IPS DF 4.7 (cell line): ENCODE measurements around the gene UNC5C.

Experiments
- DNase-seq: peaks from one replicate; pipeline ENCODE4 v3.0.0-alpha.2; 2013; ENCODE audit warnings: low spot score; ENCODE audit errors: extremely low read depth

The UNC5C gene

DNA sequence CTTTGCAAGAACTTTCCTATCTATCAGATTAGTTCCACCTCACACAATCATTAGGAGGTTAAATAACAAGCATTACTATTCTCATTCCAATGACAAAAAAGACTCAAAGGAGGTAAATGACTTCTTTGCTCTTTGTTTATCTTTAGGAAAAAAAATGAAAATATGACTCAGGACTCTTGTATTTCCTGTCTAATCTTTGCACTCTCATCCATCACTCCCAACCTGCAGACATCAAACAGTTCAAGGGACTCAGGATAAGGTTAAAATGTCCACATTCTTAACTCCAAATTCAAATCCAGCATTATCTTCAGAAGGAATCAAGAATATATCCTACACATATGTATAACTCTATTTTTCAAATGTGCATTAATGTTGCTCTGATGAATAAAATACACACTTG is 139.6 kb downstream of the UNC5C start:
- DNase-seq, result no peak

GRCh38 chr4:95402299-95402698 is 146.5 kb downstream of the UNC5C start:
- DNase-seq, result no peak

- DNase-seq, result no peak
Measured at GRCh38 chr4:95398217-95398616, 150.6 kb downstream of the UNC5C start.

GRCh38 chr4:95394752-95395306 is 153.9 kb downstream of the UNC5C start:
- no peak for DNase-seq

DNA sequence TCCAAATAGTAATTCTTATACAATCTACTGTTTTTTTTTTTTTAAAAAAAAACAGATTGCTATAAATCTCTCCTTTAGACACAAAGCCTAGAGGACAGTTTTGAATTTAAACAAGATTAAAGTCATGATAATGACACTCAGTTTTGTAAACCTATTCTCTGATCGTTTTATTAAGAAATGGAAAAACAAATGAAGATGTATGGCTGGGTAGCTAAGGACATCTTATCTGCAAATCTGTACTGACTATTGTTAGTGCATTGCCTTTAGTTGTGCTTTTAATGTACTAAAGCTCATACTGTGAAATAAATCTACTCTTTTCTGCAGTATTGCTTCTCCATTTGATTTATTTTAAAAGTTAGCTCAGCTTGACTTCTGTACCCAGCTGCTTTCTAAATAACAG is 155.0 kb downstream of the UNC5C start:
- DNase-seq, result no peak

GRCh38 chr4:95388911-95389310 is 159.9 kb downstream of the UNC5C start:
- DNase-seq, result no peak

DNA sequence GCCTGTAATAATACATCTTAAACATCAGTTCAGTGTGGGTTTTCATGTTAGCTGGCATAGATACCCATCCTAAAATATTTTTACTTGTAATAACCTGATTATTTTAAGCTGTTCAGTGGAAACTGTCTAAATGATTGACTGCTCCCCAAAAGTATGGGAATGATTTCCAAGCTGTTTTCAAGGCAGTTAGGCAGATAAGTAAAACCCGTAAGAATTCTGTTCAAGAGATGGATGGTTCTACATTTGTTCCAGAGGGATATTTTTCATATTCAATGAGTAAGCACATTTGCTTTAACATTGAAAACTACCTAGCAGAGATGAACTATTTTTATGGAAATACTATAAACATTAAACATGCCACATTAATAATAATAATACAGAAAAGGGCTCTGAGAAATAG is 161.1 kb downstream of the UNC5C start:
- no peak for DNase-seq

GRCh38 chr4:95386410-95386809 is 162.4 kb downstream of the UNC5C start:
- DNase-seq, result no peak

DNA sequence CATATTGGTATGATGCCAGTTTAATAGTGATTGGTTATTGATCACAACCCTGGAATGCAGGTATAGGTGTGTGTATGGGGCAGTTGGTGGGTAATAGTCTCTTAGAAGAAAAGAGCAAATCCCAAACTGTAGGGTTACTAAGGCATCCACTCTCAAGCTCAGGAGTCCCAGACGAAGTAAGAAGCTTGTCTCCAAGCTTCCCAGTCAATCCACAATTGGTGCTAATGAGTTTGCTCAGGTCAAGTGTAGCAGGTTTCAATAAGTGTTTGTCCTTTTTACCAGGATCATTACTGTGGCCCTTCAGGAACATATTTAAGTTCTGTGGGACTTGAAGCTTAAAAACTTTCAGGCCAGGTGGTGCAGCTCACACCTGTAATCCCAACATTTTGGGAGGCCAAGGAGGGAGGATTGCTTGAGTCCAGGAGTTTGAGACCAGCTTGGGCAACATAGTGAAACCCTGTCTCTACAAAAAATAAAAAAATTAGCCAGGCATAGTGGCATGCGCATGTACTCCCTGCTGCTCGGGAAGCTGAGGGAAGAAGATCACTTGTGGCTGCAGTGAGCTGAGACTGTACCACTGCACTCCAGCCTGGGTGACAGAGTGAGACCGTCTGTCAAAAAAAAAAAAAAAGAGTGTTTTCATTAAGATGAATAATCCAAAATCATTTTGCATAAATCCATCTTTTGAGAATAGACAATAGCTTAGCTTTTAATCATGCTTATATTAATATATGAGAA is 166.8 kb downstream of the UNC5C start:
- DNase-seq, result no peak

DNA sequence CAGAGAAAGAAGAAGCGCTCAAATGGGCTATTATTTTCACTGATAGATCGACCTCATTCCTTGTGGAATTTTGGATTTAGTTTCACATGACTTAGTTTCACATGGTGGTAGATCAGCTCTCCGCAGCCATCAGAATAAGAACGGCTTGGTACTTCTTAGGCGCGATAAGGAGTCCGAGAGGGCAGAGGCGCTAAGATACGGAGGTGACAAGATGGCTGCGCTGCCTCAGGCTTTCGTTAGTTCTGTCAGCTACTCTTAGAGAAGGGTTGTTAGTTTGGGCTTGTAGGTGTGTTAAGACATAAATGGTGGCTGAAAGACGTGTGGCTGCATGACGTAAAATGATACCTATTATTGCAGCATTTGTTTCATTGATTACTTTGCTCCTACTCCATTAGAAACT is 169.1 kb downstream of the UNC5C start:
- DNase-seq, result no peak

GRCh38 chr4:95377366-95377900 is 171.3 kb downstream of the UNC5C start:
- no peak for DNase-seq

DNA sequence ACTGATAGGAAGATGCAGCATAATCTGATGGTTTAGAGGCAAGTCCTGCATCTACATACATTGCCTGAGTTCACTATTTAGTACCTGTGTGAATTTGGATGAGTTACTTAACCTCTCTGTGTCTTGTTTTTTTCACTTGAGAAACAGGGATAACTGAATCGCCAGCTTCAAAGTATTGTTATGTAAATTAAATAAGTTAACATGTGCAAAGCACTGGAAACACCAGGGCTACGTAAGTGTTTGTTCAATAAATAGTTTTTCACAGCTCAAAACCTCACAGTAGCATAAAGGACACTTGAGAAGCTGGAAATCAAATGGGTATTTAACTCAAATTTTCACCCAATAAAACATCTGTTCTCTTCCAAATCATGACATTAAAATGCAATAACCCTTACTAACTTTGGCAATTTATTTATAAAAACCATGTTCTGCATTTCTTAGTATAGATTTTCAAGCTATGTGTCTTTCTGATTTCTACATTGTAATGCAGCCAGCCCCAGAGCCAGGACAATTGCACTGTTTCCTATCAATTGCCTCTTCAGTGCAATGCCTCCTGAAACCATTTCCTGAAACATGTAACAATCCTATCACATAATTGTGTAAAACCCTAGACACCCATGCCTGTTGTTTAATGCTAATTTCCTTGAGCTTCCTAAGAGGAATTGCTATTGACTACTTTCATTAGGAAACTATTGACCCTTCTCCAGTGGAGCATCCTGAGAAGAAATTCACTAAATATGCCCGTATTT is 177.1 kb downstream of the UNC5C start:
- no peak for DNase-seq

DNA sequence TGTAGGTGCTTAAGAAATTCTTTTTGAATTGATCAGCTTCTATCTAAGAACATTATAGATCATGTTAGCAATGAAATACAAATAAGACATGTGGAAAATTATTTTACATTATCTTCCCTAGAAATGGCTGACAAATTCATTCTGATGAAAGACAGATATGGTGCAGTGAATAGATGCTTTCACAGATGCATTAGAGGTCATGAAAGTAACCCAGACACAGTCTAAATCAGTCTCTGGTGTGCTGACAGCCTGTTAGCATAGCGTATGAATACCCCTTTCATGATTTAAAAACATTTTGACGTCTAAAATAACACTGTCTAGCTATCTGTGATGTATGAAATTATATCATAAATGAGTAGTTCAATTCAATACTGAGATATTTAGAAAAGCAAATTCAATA is 180.9 kb downstream of the UNC5C start:
- DNase-seq, result no peak

GRCh38 chr4:95363966-95364365 is 184.8 kb downstream of the UNC5C start:
- no peak for DNase-seq

DNA sequence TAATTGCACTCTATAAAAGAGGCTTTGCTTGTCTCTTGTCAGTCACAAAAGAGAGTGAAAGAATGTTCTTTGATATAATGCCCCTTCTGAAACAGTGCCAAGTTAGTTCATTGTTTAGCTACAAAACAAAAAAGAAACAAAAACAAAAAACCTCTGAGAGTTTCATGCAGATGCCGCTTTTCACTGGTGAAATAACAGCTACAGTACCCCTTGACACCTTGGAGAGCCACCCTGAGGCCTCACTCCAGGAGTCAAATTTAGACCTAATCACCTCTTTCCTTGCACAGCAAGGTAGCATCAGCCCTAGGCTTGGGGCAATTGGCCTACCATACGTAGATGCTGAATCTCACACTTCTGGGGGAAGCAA is 185.2 kb downstream of the UNC5C start:
- no peak for DNase-seq

DNA sequence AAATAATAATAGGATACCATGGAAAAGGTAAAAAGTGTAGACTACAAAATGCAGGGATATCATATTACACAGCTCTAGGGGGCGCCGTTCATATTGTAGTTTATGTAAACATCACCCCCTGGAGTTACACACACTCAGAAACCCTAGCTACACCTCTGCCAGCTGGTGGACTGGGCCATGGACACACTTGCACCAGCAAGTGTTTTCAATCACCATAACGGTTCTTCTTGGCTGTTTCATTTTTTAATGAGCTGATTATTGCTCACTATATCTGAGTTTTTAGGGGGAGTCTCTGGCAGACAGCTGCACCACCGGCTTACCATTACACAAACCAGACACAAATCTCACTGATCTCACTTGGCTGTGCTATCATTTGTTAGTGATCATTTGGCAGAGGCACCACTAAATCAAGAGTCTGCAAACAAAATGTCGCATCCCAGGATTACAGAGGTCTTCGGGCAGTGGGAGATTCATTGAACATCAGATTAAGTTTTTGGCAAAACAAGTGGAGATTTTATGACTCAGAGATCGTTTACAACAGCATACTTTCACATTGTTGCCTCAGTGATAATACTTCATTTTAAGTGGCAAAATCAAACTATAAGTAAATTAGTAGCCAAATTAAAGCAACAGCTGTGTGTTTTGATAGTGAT is 185.7 kb downstream of the UNC5C start:
- no peak for DNase-seq

- DNase-seq, result no peak
Measured at GRCh38 chr4:95362066-95362465, 186.7 kb downstream of the UNC5C start.

DNA sequence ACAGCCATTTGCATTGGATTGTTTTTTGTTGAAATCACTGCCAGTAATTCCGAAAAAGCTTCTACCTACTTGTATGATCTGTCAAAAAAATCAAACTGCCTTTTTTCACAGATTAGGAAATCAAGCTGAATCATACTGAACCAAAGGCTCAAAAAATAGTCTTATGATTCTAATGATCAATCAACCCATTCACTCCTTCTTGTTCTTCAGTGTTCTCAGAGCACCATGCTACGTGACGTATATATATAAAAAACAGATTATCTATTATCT is 187.1 kb downstream of the UNC5C start:
- DNase-seq, result no peak

GRCh38 chr4:95360906-95361695 is 187.7 kb downstream of the UNC5C start:
- no peak for DNase-seq

GRCh38 chr4:95360256-95360903 is 188.4 kb downstream of the UNC5C start:
- no peak for DNase-seq

DNA sequence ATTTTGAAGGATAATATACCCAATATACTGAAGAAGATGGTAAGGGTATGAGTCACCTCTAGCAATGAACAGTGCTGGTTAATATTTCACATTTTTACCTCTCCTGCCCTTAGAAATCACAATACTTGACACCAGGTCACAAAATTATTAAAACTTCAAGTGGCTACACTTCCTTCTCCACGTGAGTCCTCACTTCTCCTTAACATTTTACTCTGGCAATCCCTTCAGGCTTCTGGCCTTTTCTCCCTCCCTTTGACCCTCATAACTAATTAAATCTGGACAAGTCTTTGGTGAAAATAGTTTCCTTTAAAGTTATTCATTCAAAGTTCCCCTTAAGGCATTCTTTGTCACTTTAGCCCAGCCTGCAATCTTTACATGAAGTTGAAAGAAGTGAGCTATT is 190.4 kb downstream of the UNC5C start:
- no peak for DNase-seq
